Measurements from ENCODE around the gene TMEM108. TPM values are rescaled to one million over a fixed set of nuclear protein-coding genes. Genes with fewer than 3 reads are reported as not detected.

The TMEM108 gene
- polyA plus RNA-seq, 3 donors, result 1.9 to 2.0 (median 2.0) TPM

- no peak for DNase-seq
Observed at GRCh38 chr3:133050891-133051290, 12.7 kb downstream of the TMEM108 start.

GRCh38 chr3:133053532-133053931, 15.3 kb downstream of the TMEM108 start:
- DNase-seq, result no peak

GRCh38 chr3:133054586-133054985, 16.4 kb downstream of the TMEM108 start:
- DNase-seq, result peak; percentile 52

- DNase-seq, result no peak
Observed at GRCh38 chr3:133055339-133055738, 17.1 kb downstream of the TMEM108 start.

GRCh38 chr3:133058243-133058642, 20.1 kb downstream of the TMEM108 start:
- no peak for DNase-seq

- no peak for DNase-seq
Observed at GRCh38 chr3:133058831-133059230, 20.6 kb downstream of the TMEM108 start.

GRCh38 chr3:133065193-133065961, 27.2 kb downstream of the TMEM108 start:
- no peak for DNase-seq

- DNase-seq, result no peak
Observed at GRCh38 chr3:133066026-133066425, 27.8 kb downstream of the TMEM108 start.

- no peak for DNase-seq
Observed at GRCh38 chr3:133069556-133070286, 31.5 kb downstream of the TMEM108 start.

GRCh38 chr3:133074977-133075376, 36.8 kb downstream of the TMEM108 start:
- DNase-seq, result no peak

- no peak for DNase-seq
Observed at GRCh38 chr3:133077688-133078087, 39.5 kb downstream of the TMEM108 start.

- DNase-seq, result no peak
Observed at GRCh38 chr3:133079621-133080020, 41.4 kb downstream of the TMEM108 start.

GRCh38 chr3:133081016-133081415, 42.8 kb downstream of the TMEM108 start:
- no peak for DNase-seq

GRCh38 chr3:133083395-133083794, 45.2 kb downstream of the TMEM108 start:
- no peak for DNase-seq

- no peak for DNase-seq
Observed at GRCh38 chr3:133089906-133090485, 51.8 kb downstream of the TMEM108 start.

- no peak for DNase-seq
Observed at GRCh38 chr3:133092681-133093080, 54.5 kb downstream of the TMEM108 start.

- no peak for DNase-seq
Observed at GRCh38 chr3:133093366-133093765, 55.2 kb downstream of the TMEM108 start.

GRCh38 chr3:133096900-133097613, 58.9 kb downstream of the TMEM108 start:
- no peak for DNase-seq

- DNase-seq, result no peak
Observed at GRCh38 chr3:133103706-133104105, 65.5 kb downstream of the TMEM108 start.

GRCh38 chr3:133106169-133106568, 68.0 kb downstream of the TMEM108 start:
- DNase-seq, result no peak

- DNase-seq, result no peak
Observed at GRCh38 chr3:133112666-133113065, 74.5 kb downstream of the TMEM108 start.

GRCh38 chr3:133113526-133113925, 75.3 kb downstream of the TMEM108 start:
- no peak for DNase-seq
